ENCODE data around the gene ZMYND8. TPM values are rescaled to one million over a fixed set of nuclear protein-coding genes. Genes with fewer than 3 reads are reported as not detected.
"Not testable (repeated sequence)": the region's sequence is repeated elsewhere in the genome, so short reads cannot be mapped to it uniquely, and the experiment has no call there.

Gene ZMYND8
- total RNA-seq, 2 donors from 2014 or later: 42.8 to 48.4 TPM

- DNase-seq: no peak
- intact Hi-C loops (cut with DNase I, micrococcal nuclease): no loop called here
- ATAC-seq: no peak
Measured at GRCh38 chr20:47300071-47300470, 56.4 kb downstream of the ZMYND8 start.

- intact Hi-C loops (cut with DNase I, micrococcal nuclease): no loop called here
Measured at GRCh38 chr20:47298624-47299023, 57.9 kb downstream of the ZMYND8 start.

GRCh38 chr20:47297746-47298145 is 58.8 kb downstream of the ZMYND8 start:
- ATAC-seq: no peak
- DNase-seq: no peak
- intact Hi-C loops (cut with DNase I, micrococcal nuclease): no loop called here

More at GRCh38 chr20:47298624-47299023, 57.9 kb downstream of the ZMYND8 start:
- ATAC-seq (no peak), DNase-seq (no peak)

GRCh38 chr20:47296950-47297349 is 59.5 kb downstream of the ZMYND8 start:
- DNase-seq (no peak), ATAC-seq (peak; percentile 59)
- intact Hi-C loops (cut with DNase I, micrococcal nuclease): no loop called here

GRCh38 chr20:47295921-47296426 is 60.5 kb downstream of the ZMYND8 start:
- intact Hi-C loops (cut with DNase I, micrococcal nuclease): no loop called here
- ATAC-seq: no peak
- no peak for DNase-seq

- DNase-seq (no peak), ATAC-seq (no peak)
- intact Hi-C loops (cut with DNase I, micrococcal nuclease): no loop called here
Measured at GRCh38 chr20:47295129-47295813, 61.2 kb downstream of the ZMYND8 start.

GRCh38 chr20:47293631-47294030 is 62.9 kb downstream of the ZMYND8 start:
- DNase-seq: no peak
- intact Hi-C loops (cut with DNase I, micrococcal nuclease): no loop called here
- ATAC-seq: no peak

- intact Hi-C loops (cut with DNase I, micrococcal nuclease): no loop called here
- ATAC-seq: no peak
- DNase-seq: no peak
Measured at GRCh38 chr20:47292581-47292980, 63.9 kb downstream of the ZMYND8 start.

GRCh38 chr20:47290666-47291430 is 65.7 kb downstream of the ZMYND8 start:
- ATAC-seq (no peak), DNase-seq (no peak)

GRCh38 chr20:47290008-47290407 is 66.5 kb downstream of the ZMYND8 start:
- intact Hi-C loops (cut with DNase I, micrococcal nuclease): no loop called here
- ATAC-seq (no peak), DNase-seq (no peak)

More at GRCh38 chr20:47290666-47291430, 65.7 kb downstream of the ZMYND8 start:
- intact Hi-C loops (cut with DNase I, micrococcal nuclease): no loop called here

- no peak for ATAC-seq
- DNase-seq: no peak
- intact Hi-C loops (cut with DNase I, micrococcal nuclease): no loop called here
Measured at GRCh38 chr20:47289096-47289495, 67.4 kb downstream of the ZMYND8 start.

- DNase-seq; ATAC-seq; intact Hi-C loops (cut with DNase I, micrococcal nuclease): not testable (repeated sequence)
Measured at GRCh38 chr20:47288530-47288929, 68.0 kb downstream of the ZMYND8 start.

- intact Hi-C loops (cut with DNase I, micrococcal nuclease): no loop called here
- DNase-seq: no peak
- ATAC-seq: no peak
Measured at GRCh38 chr20:47287609-47288144, 68.8 kb downstream of the ZMYND8 start.

- intact Hi-C loops (cut with DNase I, micrococcal nuclease): no loop called here
- no peak for ATAC-seq
- no peak for DNase-seq
Measured at GRCh38 chr20:47286681-47287080, 69.8 kb downstream of the ZMYND8 start.

GRCh38 chr20:47285189-47285588 is 71.3 kb downstream of the ZMYND8 start:
- no peak for DNase-seq
- intact Hi-C loops (cut with DNase I, micrococcal nuclease): no loop called here
- ATAC-seq: no peak

GRCh38 chr20:47284373-47284772 is 72.1 kb downstream of the ZMYND8 start:
- ATAC-seq: no peak
- intact Hi-C loops (cut with DNase I, micrococcal nuclease): no loop called here
- no peak for DNase-seq

- intact Hi-C loops (cut with DNase I, micrococcal nuclease): no loop called here
- ATAC-seq (no peak), DNase-seq (no peak)
Measured at GRCh38 chr20:47283411-47283810, 73.1 kb downstream of the ZMYND8 start.

- ATAC-seq (no peak), DNase-seq (no peak)
- intact Hi-C loops (cut with DNase I, micrococcal nuclease): no loop called here
Measured at GRCh38 chr20:47282864-47283263, 73.6 kb downstream of the ZMYND8 start.

GRCh38 chr20:47281376-47281775 is 75.1 kb downstream of the ZMYND8 start:
- ATAC-seq (no peak), DNase-seq (no peak)
- intact Hi-C loops (cut with DNase I, micrococcal nuclease): no loop called here

GRCh38 chr20:47280668-47281067 is 75.8 kb downstream of the ZMYND8 start:
- no peak for DNase-seq
- intact Hi-C loops (cut with DNase I, micrococcal nuclease): no loop called here
- ATAC-seq: no peak
